ENCODE data around the gene SLC25A34. TPM values are rescaled to one million over a fixed set of nuclear protein-coding genes. Genes with fewer than 3 reads are reported as not detected.

Gene SLC25A34
- total RNA-seq, 1 donor from 2014 or later = 1.5 TPM

DNA sequence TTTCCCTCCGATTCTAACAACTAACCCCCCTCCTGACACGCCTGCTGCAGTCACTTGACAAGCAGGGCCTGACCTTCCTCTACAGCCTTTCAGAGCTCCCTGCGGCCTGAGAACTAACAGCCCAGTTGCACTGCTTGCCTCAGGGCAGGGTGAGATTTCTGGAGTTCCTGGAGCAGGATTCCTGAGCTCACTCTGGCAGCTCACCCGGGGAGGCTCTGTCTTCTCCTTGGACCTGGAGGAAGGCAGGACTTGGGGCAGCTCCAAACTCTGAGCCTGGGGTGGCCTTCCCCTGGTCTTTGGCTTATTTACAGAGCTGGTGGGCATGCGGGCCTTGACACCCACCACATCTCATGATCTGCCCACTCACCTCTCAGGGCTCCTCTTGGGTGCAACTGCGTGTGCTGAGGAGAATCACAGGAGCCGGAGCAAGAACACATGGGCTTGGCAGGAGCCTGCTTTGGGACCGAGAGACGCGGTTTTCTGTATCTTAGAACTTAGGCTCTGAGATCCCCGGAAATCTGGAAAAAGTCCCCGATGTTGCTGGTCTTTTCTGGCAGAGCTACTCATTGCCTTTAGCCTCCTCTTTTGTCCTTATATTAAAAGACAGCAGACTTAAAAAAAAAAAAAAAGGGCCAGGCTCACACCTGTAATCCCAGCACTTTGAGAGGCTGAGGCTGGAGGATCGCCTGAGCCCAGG is 13.1 kb upstream of the SLC25A34 start:
- H3K4me1 Mint-ChIP-seq = no peaks in the 10 kb centered on the region
- H3K27ac Mint-ChIP-seq = peak overlapping the region; percentile 37
- no peaks in the 10 kb centered on the region for H3K9me3 Mint-ChIP-seq
- H3K4me3 Mint-ChIP-seq = no peak overlapping the region
- intact Hi-C loops (cut with micrococcal nuclease) = no loop called here
- no peak for DNase-seq
- H3K36me3 Mint-ChIP-seq (ENCODE audit: low read depth) = peaks cover 20% of the 10 kb centered on the region
- no peaks in the 10 kb centered on the region for H3K27me3 Mint-ChIP-seq

DNA sequence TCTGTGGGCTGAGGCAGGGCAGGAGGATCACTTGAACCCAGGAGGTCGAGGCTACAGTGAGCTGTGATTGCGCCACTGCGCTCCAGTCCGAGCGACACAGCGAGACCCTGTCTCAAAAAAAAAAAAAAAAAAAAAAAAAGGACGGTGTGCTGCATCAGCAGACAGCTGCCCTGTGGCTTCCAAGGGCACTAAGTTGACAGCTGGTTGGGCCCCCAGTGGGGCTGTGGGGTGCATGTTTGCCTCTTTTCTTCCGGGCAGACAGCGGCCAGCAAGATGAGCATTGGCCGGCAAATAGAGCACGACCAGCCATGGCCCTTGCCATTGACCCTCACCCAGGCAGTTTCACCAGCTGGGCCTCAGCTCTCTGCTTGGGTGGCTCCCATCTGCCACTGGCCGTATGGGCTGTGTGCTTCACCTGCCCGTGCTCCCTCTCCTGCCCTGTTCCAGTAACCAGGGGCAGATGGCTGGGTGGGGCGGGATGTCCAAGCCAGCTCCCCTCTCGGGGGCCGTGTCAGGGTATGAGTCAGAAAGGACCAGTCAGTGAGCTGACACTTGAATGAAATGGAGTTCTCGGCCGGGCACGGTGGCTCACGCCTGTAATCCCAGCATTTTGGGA is 12.3 kb upstream of the SLC25A34 start:
- Mint-ChIP-seq H3K4me1 (no peaks in the 10 kb centered on the region), H3K4me3 (no peak overlapping the region), H3K27me3 (no peaks in the 10 kb centered on the region), H3K36me3 (ENCODE audit: low read depth) (peaks cover 23% of the 10 kb centered on the region), H3K9me3 (no peaks in the 10 kb centered on the region), H3K27ac (no peak overlapping the region)
- intact Hi-C loops (cut with micrococcal nuclease) = no loop called here
- no peak for DNase-seq

DNA sequence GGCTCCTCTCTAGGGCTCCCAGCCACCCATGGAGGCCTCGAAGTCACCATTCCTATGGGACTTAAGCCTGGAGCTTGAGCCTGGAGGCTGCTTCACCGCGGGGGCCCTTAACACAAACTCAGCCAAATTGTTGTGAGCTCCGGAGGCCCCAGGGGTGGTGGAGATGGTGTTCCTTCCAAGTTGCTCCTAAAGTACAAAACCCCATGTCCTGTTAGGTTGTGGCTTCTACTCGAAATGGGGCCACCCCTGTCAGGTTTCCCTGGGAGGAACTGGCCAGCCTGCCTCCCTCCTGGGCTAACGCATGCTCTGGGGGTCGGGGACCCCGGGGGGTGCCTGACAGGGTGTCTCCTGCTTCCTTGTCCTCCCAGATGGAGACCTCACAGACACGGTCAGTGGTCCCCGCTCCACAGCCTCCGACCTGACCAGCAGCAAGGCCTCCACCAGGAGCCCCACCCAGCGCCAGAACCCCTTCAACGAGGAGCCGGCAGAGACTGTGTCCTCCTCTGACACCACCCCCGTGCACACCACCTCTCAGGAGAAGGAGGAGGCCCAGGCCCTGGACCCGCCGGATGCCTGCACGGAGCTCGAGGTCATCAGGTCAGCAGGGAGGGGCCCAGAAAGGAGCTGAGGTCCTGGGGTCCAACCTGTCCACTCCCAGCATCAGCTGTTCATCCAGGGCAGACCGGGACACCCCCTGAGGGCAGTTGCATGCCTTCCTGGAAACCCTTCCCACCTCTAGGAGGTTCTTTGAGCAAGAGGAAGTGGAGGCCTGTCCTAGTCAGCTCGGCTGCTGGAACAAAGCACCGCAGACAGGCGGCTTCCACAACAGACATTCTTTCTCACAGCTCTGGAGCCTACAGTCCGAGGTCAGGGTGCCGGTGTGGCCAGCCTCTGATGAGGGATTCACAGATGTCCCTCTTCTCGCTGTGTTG is 10.8 kb upstream of the SLC25A34 start:
- DNase-seq = no peak
- Mint-ChIP-seq H3K4me1 (no peaks in the 10 kb centered on the region), H3K9me3 (no peaks in the 10 kb centered on the region), H3K4me3 (no peak overlapping the region), H3K36me3 (ENCODE audit: low read depth) (peaks cover 24% of the 10 kb centered on the region), H3K27me3 (no peaks in the 10 kb centered on the region), H3K27ac (no peak overlapping the region)
- intact Hi-C loops (cut with micrococcal nuclease) = no loop called here

DNA sequence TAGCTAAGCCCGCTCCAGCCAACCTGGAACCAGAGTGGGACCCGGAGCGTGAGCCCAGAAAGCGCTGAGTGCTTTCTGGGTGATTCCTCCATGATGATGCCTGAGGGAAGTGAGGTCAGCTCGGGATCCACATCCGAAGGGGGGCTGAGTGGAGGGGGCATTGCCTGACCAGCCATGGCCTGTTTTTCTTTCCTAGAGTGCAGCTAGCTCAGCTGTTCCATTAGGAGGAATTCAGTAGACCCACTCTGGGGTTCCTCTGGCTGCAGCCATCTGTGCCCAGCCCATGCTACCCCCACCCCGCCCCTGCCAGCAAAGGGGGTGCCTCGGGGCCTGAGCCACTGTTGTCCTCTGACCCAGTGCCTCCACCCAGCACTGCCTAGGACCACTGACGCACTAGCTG is 9.6 kb upstream of the SLC25A34 start:
- Mint-ChIP-seq H3K9me3 (no peaks in the 10 kb centered on the region), H3K27me3 (no peaks in the 10 kb centered on the region), H3K27ac (no peak overlapping the region), H3K36me3 (ENCODE audit: low read depth) (peaks cover 21% of the 10 kb centered on the region), H3K4me3 (no peak overlapping the region), H3K4me1 (no peaks in the 10 kb centered on the region)
- no peak for DNase-seq
- intact Hi-C loops (cut with micrococcal nuclease) = no loop called here

DNA sequence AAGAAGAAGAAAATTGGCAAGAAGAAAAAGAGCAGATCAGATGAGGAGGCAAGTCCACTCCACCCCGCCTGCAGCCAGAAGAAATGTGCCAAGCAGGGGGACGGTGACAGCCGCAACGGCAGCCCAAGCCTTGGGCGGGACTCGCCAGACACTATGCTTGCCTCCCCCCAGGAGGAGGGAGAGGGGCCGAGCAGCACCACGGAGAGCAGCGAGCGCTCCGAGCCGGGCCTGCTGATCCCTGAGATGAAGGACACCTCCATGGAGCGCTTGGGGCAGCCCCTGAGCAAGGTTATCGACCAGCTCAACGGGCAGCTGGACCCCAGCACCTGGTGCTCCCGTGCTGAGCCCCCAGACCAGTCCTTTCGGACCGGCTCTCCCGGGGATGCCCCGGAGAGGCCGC is 9.0 kb upstream of the SLC25A34 start:
- Mint-ChIP-seq H3K27me3 (no peaks in the 10 kb centered on the region), H3K4me1 (no peaks in the 10 kb centered on the region), H3K9me3 (no peaks in the 10 kb centered on the region), H3K27ac (no peak overlapping the region), H3K36me3 (ENCODE audit: low read depth) (peaks cover 21% of the 10 kb centered on the region), H3K4me3 (no peak overlapping the region)
- no peak for DNase-seq
- intact Hi-C loops (cut with micrococcal nuclease) = no loop called here

DNA sequence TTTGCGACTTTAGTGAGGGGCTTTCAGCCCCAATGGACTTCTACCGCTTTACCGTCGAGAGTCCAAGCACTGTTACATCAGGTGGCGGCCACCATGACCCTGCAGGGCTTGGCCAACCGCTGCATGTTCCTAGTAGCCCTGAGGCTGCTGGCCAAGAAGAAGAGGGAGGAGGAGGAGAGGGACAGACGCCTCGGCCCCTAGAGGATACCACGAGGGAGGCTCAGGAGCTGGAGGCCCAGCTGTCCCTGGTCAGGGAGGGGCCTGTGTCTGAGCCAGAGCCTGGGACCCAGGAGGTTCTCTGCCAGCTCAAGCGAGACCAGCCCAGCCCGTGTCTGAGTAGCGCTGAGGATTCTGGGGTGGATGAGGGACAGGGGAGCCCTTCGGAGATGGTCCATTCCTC is 8.6 kb upstream of the SLC25A34 start:
- H3K4me1 Mint-ChIP-seq = no peaks in the 10 kb centered on the region
- H3K9me3 Mint-ChIP-seq = no peaks in the 10 kb centered on the region
- DNase-seq = no peak
- H3K27ac Mint-ChIP-seq = no peak overlapping the region
- H3K36me3 Mint-ChIP-seq (ENCODE audit: low read depth) = peaks cover 23% of the 10 kb centered on the region
- intact Hi-C loops (cut with micrococcal nuclease) = no loop called here
- H3K27me3 Mint-ChIP-seq = no peaks in the 10 kb centered on the region
- no peak overlapping the region for H3K4me3 Mint-ChIP-seq

DNA sequence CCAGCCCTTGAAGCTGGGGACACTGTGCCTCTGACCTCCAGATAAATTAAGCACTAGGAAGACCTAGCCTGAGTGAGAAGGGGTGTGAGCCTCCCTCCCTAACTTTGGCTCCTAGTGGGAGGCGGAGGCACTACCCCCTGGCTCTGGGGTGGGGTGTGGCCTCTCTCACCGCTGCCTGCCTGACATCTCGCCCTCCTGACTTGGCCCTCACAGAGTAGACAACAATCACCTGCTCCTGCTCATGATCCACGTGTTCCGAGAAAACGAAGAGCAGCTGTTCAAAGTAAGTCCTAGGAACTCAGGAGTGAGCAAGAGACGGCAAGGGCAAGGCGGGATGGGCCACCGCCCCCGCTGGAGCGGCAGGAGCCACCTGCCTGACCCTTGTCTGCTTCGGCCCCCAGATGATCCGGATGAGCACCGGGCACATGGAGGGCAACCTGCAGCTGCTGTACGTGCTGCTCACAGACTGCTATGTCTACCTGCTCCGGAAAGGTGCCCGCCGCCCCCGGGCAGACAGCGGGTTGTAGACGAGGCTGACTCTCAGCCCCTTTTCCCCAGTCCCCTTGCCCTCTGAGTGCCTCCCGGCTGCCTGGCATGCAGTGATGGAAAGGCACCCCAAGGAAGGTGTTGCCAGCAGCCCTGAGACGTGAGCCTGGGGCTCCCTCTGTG is 8.1 kb upstream of the SLC25A34 start:
- Mint-ChIP-seq H3K4me3 (no peak overlapping the region), H3K9me3 (no peaks in the 10 kb centered on the region), H3K36me3 (ENCODE audit: low read depth) (peaks cover 20% of the 10 kb centered on the region), H3K4me1 (no peaks in the 10 kb centered on the region), H3K27ac (no peak overlapping the region), H3K27me3 (no peaks in the 10 kb centered on the region)
- intact Hi-C loops (cut with micrococcal nuclease) = no loop called here
- no peak for DNase-seq

DNA sequence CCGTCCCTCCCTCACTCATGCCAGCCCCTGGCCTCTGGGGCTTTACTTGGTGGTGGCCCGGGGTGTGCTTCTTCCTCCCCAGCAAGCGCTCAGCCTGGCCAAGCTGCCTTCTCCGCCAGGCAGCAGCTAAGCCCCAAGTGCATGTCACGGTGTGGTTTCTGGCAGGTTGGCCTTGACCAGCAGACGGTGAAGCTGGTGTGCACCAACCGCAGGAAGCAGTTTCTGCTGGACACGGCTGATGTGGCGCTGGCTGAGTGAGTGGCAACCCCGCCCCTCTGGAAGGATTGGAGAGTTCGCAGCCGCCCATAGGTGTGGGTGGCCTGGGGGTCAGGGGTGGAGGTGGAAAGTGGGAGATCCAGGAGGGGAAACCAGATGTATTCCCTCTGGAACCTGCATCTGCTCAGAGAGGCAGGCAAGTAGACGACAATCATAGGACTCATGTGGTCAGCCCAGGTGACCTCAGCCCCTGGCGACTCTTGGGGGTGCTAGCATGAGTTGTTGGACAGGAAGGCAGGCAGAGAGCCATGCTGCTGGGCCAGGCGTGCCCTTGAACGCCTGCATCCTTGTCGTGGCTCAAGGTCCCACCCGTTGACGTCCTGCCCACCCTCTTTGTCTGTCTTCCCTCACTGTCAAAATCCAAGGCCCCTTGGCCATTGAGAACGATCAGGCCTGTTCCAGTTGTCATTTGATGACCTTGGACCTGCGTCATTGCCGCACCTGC is 7.0 kb upstream of the SLC25A34 start:
- no peak overlapping the region for H3K27ac Mint-ChIP-seq
- DNase-seq = no peak
- H3K4me1 Mint-ChIP-seq = no peaks in the 10 kb centered on the region
- H3K9me3 Mint-ChIP-seq = no peaks in the 10 kb centered on the region
- peaks cover 24% of the 10 kb centered on the region for H3K36me3 Mint-ChIP-seq (ENCODE audit: low read depth)
- H3K4me3 Mint-ChIP-seq = no peak overlapping the region
- intact Hi-C loops (cut with micrococcal nuclease) = no loop called here
- no peaks in the 10 kb centered on the region for H3K27me3 Mint-ChIP-seq

DNA sequence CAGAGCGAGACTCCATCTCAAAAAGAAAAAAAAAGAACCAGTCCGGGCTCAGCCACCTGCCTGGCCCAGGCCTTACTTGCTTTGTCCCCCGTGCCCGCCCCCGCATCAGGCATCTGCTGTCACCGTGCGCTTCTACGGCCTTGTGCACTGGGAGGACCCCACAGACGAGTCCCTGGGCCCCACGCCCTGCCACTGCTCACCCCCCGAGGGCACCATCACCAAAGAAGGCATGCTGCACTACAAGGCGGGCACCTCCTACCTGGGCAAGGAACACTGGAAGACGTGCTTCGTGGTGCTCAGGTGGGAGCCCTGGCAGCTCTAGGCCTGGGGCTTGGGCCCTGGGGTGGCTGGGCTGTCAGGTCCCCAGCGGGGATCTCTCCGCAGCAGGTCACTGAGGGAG is 5.6 kb upstream of the SLC25A34 start:
- Mint-ChIP-seq H3K4me3 (no peak overlapping the region), H3K36me3 (ENCODE audit: low read depth) (peaks cover 24% of the 10 kb centered on the region), H3K27me3 (no peaks in the 10 kb centered on the region), H3K27ac (no peak overlapping the region), H3K9me3 (no peaks in the 10 kb centered on the region), H3K4me1 (no peaks in the 10 kb centered on the region)
- DNase-seq = no peak
- intact Hi-C loops (cut with micrococcal nuclease) = no loop called here

DNA sequence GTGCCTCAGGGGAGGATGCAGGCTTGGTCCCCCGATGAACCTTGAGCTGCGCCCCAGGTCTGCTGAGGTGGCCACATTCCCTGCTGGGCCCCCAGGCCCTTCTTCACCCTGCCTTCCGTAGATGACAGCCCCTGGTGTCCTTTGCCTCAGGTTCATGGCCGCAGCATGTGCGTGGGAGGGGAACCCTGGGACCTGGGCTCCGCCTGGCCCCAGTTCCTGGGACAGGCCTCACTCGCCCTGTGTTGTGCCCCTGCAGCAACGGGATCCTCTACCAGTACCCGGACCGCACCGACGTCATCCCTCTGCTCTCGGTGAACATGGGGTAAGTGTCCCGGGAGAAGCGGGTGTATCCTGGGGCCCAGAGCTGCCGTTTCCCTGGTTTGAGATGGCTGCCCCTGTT is 5.1 kb upstream of the SLC25A34 start:
- no peak for DNase-seq
- no peak overlapping the region for H3K27ac Mint-ChIP-seq
- H3K4me3 Mint-ChIP-seq = no peak overlapping the region
- H3K36me3 Mint-ChIP-seq (ENCODE audit: low read depth) = peaks cover 24% of the 10 kb centered on the region
- intact Hi-C loops (cut with micrococcal nuclease) = no loop called here
- no peaks in the 10 kb centered on the region for H3K4me1 Mint-ChIP-seq
- H3K27me3 Mint-ChIP-seq = no peaks in the 10 kb centered on the region
- H3K9me3 Mint-ChIP-seq = no peaks in the 10 kb centered on the region

DNA sequence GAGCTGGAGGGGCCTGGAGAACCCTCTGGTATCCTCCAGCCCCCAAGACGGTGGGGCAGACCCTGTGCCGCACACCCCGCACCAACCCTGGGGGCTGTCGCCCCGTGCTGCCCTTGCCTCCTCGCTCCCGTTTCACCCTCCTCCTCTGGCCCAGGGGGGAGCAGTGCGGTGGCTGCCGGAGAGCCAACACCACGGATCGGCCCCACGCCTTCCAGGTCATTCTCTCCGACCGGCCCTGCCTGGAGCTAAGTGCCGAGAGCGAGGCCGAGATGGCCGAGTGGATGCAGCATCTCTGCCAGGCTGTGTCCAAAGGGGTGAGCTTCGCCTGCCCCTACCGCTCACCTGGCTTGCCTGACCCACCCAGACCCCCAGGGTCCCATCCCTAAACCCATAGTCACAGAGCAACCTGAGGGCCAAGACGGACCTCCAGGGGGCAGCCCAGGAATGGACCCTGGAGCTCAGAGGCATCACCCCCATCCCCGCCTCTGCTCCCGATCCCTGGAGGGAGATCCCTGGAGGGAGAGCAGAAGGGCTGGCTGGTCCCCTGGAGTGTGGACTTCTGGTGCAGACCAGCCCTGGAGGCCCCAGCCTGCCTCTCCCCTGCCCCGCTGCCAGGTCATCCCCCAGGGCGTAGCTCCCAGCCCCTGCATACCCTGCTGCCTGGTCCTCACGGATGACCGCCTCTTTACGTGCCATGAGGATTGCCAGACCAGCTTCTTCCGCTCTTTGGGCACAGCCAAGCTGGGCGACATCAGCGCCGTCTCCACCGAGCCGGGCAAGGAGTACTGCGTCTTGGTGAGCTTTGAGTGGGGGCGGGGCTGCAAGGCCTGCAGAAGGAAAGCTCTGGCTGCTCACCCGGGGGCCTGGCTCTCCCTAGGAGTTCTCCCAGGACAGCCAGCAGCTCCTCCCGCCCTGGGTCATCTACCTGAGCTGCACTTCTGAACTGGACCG is 4.0 kb upstream of the SLC25A34 start:
- no peak for DNase-seq
- H3K4me1 Mint-ChIP-seq = no peaks in the 10 kb centered on the region
- H3K27ac Mint-ChIP-seq = no peak overlapping the region
- no peaks in the 10 kb centered on the region for H3K27me3 Mint-ChIP-seq
- H3K4me3 Mint-ChIP-seq = no peak overlapping the region
- intact Hi-C loops (cut with micrococcal nuclease) = no loop called here
- H3K9me3 Mint-ChIP-seq = no peaks in the 10 kb centered on the region
- peaks cover 19% of the 10 kb centered on the region for H3K36me3 Mint-ChIP-seq (ENCODE audit: low read depth)

DNA sequence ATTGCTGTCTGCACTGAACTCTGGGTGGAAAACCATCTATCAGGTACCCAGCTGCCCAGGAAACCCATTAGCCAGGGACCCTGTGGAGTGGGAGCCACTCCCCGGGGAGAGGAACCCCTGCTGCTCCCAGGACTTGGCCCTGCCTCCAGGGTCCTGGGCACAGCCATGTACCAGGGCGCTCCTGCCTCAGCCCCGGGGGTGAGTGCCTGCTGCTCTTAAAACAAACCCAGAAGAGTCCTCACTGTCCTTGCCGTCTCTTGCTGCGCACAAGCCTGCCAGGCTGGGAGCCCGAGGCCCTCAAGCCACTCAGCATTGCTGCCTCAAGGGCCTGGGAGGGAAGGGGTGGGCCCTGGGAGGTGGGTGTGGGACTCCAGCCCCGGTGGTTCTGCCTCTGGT is 3.4 kb upstream of the SLC25A34 start:
- H3K9me3 Mint-ChIP-seq = no peaks in the 10 kb centered on the region
- no peak overlapping the region for H3K27ac Mint-ChIP-seq
- intact Hi-C loops (cut with micrococcal nuclease) = no loop called here
- H3K27me3 Mint-ChIP-seq = no peaks in the 10 kb centered on the region
- H3K4me1 Mint-ChIP-seq = no peaks in the 10 kb centered on the region
- H3K4me3 Mint-ChIP-seq = no peak overlapping the region
- H3K36me3 Mint-ChIP-seq (ENCODE audit: low read depth) = peaks cover 17% of the 10 kb centered on the region
- no peak for DNase-seq
